ENCODE data around the gene OR2A5. TPM values are rescaled to one million over a fixed set of nuclear protein-coding genes. Genes with fewer than 3 reads are reported as not detected.

Gene OR2A5
- total RNA-seq, 3 donors from 2014 or later (not counting 1 experiment from before 2014, with no cell fraction given), result not detected

DNA sequence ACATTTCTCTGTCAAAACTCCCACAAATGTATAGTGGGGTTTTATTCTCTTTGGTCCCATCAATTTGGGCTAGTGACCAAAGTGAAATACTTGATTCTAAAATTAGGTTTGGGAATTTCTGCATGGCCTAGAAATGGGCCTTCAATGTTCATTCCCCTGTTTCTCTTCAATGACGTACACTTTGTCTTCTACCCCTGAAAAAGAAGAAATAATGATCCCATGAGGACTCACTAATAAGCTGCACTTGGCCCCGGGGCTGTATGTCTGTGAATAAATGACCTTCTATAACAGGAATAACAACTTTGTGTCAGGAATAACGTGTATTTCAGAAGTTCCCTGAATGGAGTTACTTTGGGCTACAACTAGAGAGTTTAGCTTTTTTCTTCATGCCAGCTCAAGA is 28.4 kb upstream of the OR2A5 start:
- intact Hi-C loops (cut with micrococcal nuclease), result no loop called here

DNA sequence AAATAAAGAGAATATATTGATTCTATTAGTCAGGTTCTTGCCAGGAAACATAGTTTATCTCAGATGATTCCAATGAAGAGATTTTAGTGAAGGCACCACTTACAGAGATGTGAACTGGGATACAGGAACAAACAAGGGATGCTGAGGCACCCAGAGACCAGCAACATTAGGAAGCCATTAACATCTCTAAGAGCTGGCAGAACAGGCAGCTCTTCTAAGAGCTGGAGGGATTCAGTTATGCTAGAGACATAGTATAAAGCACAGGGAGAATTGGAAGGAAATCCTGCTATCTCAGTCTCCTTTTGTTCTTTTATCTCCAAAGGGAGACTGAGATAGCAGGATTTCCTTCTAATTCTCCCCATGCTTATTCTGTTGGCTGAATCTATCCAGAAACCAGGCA is 26.6 kb upstream of the OR2A5 start:
- H3K4me1 ChIP-seq (ENCODE audit: control insufficient read depth, insufficient read depth, low read length), result no peaks in the 10 kb centered on the region
- no peak overlapping the region for H3K4me3 ChIP-seq (ENCODE audit: low read length)
- Mint-ChIP-seq H3K4me1 (no peaks in the 10 kb centered on the region), H3K27me3 (ENCODE audit: low read depth in 2 of 2) (peaks cover 8 to 9% of the 10 kb centered on the region in 2 donors), H3K27ac (no peak overlapping the region), H3K36me3 (no peaks in the 10 kb centered on the region), H3K4me3 (no peak overlapping the region), H3K9me3 (no peaks in the 10 kb centered on the region)
- DNase-seq, result no peak
- intact Hi-C loops (cut with micrococcal nuclease), result no loop called here
- H3K27me3 ChIP-seq (ENCODE audit: control insufficient read depth, insufficient read depth, low read length), result no peaks in the 10 kb centered on the region
- H3K9me3 ChIP-seq (ENCODE audit: control insufficient read depth, insufficient read depth, low read length), result no peaks in the 10 kb centered on the region
- H3K36me3 ChIP-seq (ENCODE audit: control insufficient read depth, insufficient read depth, low read length), result no peaks in the 10 kb centered on the region
- no peak overlapping the region for H3K27ac ChIP-seq (ENCODE audit: low read length)
- TF ChIP-seq, protein P1, sequence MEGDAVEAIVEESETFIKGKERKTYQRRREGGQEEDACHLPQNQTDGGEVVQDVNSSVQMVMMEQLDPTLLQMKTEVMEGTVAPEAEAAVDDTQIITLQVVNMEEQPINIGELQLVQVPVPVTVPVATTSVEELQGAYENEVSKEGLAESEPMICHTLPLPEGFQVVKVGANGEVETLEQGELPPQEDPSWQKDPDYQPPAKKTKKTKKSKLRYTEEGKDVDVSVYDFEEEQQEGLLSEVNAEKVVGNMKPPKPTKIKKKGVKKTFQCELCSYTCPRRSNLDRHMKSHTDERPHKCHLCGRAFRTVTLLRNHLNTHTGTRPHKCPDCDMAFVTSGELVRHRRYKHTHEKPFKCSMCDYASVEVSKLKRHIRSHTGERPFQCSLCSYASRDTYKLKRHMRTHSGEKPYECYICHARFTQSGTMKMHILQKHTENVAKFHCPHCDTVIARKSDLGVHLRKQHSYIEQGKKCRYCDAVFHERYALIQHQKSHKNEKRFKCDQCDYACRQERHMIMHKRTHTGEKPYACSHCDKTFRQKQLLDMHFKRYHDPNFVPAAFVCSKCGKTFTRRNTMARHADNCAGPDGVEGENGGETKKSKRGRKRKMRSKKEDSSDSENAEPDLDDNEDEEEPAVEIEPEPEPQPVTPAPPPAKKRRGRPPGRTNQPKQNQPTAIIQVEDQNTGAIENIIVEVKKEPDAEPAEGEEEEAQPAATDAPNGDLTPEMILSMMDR (IDR thresholded peaks at IDR 0.05), result no peak
- ATAC-seq, result no peak

More for the DNA sequence above, 28.4 kb upstream of the OR2A5 start:
- no peaks in the 10 kb centered on the region for H3K36me3 Mint-ChIP-seq
- Histone ChIP-seq H3K4me3 (ENCODE audit: low read length) (no peak overlapping the region), H3K9me3 (ENCODE audit: control insufficient read depth, insufficient read depth, low read length) (no peaks in the 10 kb centered on the region), H3K27me3 (ENCODE audit: control insufficient read depth, insufficient read depth, low read length) (no peaks in the 10 kb centered on the region), H3K36me3 (ENCODE audit: control insufficient read depth, insufficient read depth, low read length) (no peaks in the 10 kb centered on the region), H3K27ac (ENCODE audit: low read length) (no peak overlapping the region), H3K4me1 (ENCODE audit: control insufficient read depth, insufficient read depth, low read length) (no peaks in the 10 kb centered on the region)
- no peak for DNase-seq
- no peak overlapping the region for H3K27ac Mint-ChIP-seq
- H3K4me3 Mint-ChIP-seq, result no peak overlapping the region
- WGBS (ENCODE audit: insufficient coverage), result 60% methylated on average over 3 of the region's 3 CpGs
- TF ChIP-seq, protein P1 (IDR thresholded peaks at IDR 0.05), result no peak
- H3K9me3 Mint-ChIP-seq, result no peaks in the 10 kb centered on the region
- no peak for ATAC-seq
- no peaks in the 10 kb centered on the region for H3K4me1 Mint-ChIP-seq
- H3K27me3 Mint-ChIP-seq (ENCODE audit: low read depth in 2 of 2), result peaks cover 8 to 9% of the 10 kb centered on the region in 2 donors

DNA sequence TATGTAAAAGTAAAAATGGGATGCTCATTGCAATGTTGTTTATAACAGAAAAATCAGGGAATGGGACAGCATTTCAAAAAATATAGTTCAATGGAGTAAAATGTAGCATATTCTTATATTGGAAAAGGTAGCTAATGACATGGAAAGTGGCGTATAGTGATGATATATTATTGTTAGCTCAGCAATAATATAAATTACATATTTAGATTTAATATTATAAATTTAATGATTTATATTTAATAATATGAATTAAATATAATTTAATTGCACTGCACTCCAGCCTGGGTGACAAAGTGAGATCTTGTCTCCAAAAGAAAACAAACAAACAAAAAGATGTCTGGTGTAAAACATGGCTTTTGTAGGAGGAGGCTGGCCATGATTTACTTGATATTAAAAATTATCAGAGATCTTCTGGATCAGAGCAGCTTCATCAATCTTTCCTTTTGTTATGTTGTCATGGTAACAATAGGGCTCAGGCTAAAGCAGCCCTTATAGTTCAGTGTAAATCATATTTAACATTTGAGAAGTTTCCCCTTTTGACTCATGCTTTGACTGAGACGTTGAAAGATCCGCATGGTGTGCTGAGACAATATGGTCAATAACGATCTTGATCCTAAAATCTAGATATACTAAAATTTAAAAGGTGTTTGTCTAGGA is 25.4 kb upstream of the OR2A5 start:
- Mint-ChIP-seq H3K27ac (no peak overlapping the region), H3K4me3 (no peak overlapping the region), H3K9me3 (no peaks in the 10 kb centered on the region), H3K36me3 (no peaks in the 10 kb centered on the region), H3K4me1 (no peaks in the 10 kb centered on the region), H3K27me3 (ENCODE audit: low read depth in 2 of 2) (peaks cover 5 to 9% of the 10 kb centered on the region in 2 donors)
- no peaks in the 10 kb centered on the region for H3K4me1 ChIP-seq (ENCODE audit: control insufficient read depth, insufficient read depth, low read length)
- H3K4me3 ChIP-seq (ENCODE audit: low read length), result no peak overlapping the region
- H3K9me3 ChIP-seq (ENCODE audit: control insufficient read depth, insufficient read depth, low read length), result no peaks in the 10 kb centered on the region
- ATAC-seq (no peak), DNase-seq (no peak)
- no peak overlapping the region for H3K27ac ChIP-seq (ENCODE audit: low read length)
- WGBS (ENCODE audit: insufficient coverage), result 75% methylated on average over 2 of the region's 4 CpGs
- TF ChIP-seq, protein P1 (IDR thresholded peaks at IDR 0.05), result no peak
- H3K36me3 ChIP-seq (ENCODE audit: control insufficient read depth, insufficient read depth, low read length), result no peaks in the 10 kb centered on the region
- intact Hi-C loops (cut with micrococcal nuclease), result no loop called here
- no peaks in the 10 kb centered on the region for H3K27me3 ChIP-seq (ENCODE audit: control insufficient read depth, insufficient read depth, low read length)

DNA sequence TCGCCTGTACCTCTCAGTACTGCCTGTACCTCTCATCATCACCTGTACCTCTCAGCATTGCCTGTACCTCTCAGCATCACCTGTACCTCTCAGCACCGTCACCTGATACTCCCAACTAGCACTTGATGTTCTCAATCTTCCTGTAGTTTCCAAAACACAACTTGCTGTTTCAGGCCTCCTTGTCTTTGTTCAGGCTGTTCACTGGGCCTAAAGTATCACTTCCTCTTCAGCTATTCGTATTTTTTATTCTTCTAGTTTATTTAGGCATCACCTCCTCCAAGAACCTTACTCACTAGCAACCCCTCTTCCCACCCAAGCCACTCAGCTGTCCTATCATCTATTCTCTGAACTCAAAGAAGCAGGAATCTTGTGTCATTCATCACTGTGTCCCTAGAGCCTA is 24.5 kb upstream of the OR2A5 start:
- WGBS (ENCODE audit: insufficient coverage), result 70% methylated on average over 3 of the region's 3 CpGs

More for the DNA sequence above, 24.5 kb upstream of the OR2A5 start:
- Mint-ChIP-seq H3K4me1 (no peaks in the 10 kb centered on the region), H3K27ac (no peak overlapping the region), H3K4me3 (no peak overlapping the region), H3K9me3 (no peaks in the 10 kb centered on the region), H3K36me3 (no peaks in the 10 kb centered on the region), H3K27me3 (ENCODE audit: low read depth in 2 of 2) (peaks cover 3 to 9% of the 10 kb centered on the region in 2 donors)
- H3K4me3 ChIP-seq (ENCODE audit: low read length), result no peak overlapping the region
- H3K4me1 ChIP-seq (ENCODE audit: control insufficient read depth, insufficient read depth, low read length), result no peaks in the 10 kb centered on the region
- no peaks in the 10 kb centered on the region for H3K27me3 ChIP-seq (ENCODE audit: control insufficient read depth, insufficient read depth, low read length)
- H3K27ac ChIP-seq (ENCODE audit: low read length), result no peak overlapping the region
- DNase-seq (no peak), ATAC-seq (no peak)
- H3K36me3 ChIP-seq (ENCODE audit: control insufficient read depth, insufficient read depth, low read length), result no peaks in the 10 kb centered on the region
- TF ChIP-seq, protein P1 (IDR thresholded peaks at IDR 0.05), result no peak
- no peaks in the 10 kb centered on the region for H3K9me3 ChIP-seq (ENCODE audit: control insufficient read depth, insufficient read depth, low read length)
- intact Hi-C loops (cut with micrococcal nuclease), result no loop called here
